PC-3 (cell line): ENCODE data around the gene FOXK2. TPM values are rescaled to one million over a fixed set of nuclear protein-coding genes. Genes with fewer than 3 reads are reported as not detected.

Experiments used
- ATAC-seq: fragments of 200-7000 bp; cut with Tn5 transposase; 2 replicates; pipeline ENCODE4 v1.9.1; 2020; ENCODE audit warnings: mild to moderate bottlenecking, moderate library complexity
- BruUV-seq: library from RNA; stranded (reverse); fragments of 400-500 nt; replicated peaks from 2 replicates; lab custom pipeline; 2021; lab: Mats Ljungman, UMichigan
- CTCF ChIA-PET: fragments of 300-600 bp; sonication (Branson Sonifier 250); formaldehyde crosslinking; loops from one replicate; lab custom pipeline; 2022; ENCODE audit warnings: antibody characterized with exemption; lab: Charles Lee
- POLR2A ChIA-PET: fragments of 300-600 bp; sonication (Branson Sonifier 250); formaldehyde crosslinking; loops from one replicate; lab custom pipeline; 2022; ENCODE audit warnings: antibody characterized with exemption; ENCODE audit not compliant: unreplicated experiment; lab: Charles Lee
- DNase-seq: peaks from one replicate; pipeline ENCODE4 v3.0.0-alpha.2; 2015
- H2AFZ ChIP-seq: fragments of 300-600 bp; sonication (generic); 2 replicates; pipeline ENCODE4 v1.6.0; 2016; ENCODE audit warnings: antibody characterized with exemption, low read length
- H3F3A ChIP-seq: fragments of 300-600 bp; sonication (generic); one replicate; pipeline ENCODE4 v1.6.0; 2017; ENCODE audit warnings: antibody characterized with exemption, low read length, control low read depth, mild to moderate bottlenecking; ENCODE audit not compliant: unreplicated experiment
- H3K27ac ChIP-seq: fragments of 300-600 bp; sonication (generic); 2 replicates; pipeline ENCODE4 v1.5.1; 2016; ENCODE audit warnings: mild to moderate bottlenecking, low read length
- H3K27me3 ChIP-seq: fragments of 300-600 bp; sonication (generic); 2 replicates; pipeline ENCODE4 v1.6.1; 2016; ENCODE audit warnings: low read length, mixed read lengths
- H3K36me3 ChIP-seq: fragments of 300-600 bp; sonication (generic); 2 replicates; pipeline ENCODE4 v1.6.1; 2016; ENCODE audit warnings: low read depth, mixed run types, low read length, mixed read lengths
- H3K4me1 ChIP-seq: fragments of 300-600 bp; sonication (generic); 2 replicates; pipeline ENCODE4 v1.5.1; 2016; ENCODE audit warnings: low read length; ENCODE audit not compliant: insufficient read depth
- H3K4me2 ChIP-seq: fragments of 300-600 bp; sonication (generic); 2 replicates; pipeline ENCODE4 v1.6.0; 2016; ENCODE audit warnings: low read length
- H3K4me3 ChIP-seq: fragments of 300-600 bp; sonication (generic); 2 replicates; pipeline ENCODE4 v1.5.1; 2016; ENCODE audit warnings: mild to moderate bottlenecking, low read length, mixed read lengths
- H3K79me2 ChIP-seq: fragments of 300-600 bp; sonication (generic); 2 replicates; pipeline ENCODE4 v1.6.1; 2017; ENCODE audit warnings: low read length, mixed read lengths
- H3K9ac ChIP-seq: fragments of 300-600 bp; sonication (generic); 2 replicates; pipeline ENCODE4 v1.6.0; 2016; ENCODE audit warnings: mild to moderate bottlenecking, low read length
- H3K9me2 ChIP-seq: fragments of 300-600 bp; sonication (generic); replicated peaks from 2 replicates; pipeline ENCODE4 v1.6.1; 2016; ENCODE audit warnings: mixed run types, low read length, mixed read lengths
- H3K9me3 ChIP-seq: fragments of 300-600 bp; sonication (generic); 2 replicates; pipeline ENCODE4 v1.6.1; 2016; ENCODE audit warnings: low read length, mixed read lengths
- H4K20me1 ChIP-seq: fragments of 300-600 bp; sonication (generic); 2 replicates; pipeline ENCODE4 v1.6.1; 2016; ENCODE audit warnings: low read length, mixed read lengths
- CTCF ChIP-seq: fragments of 300-600 bp; sonication (generic); conservative IDR thresholded peaks from 2 replicates; pipeline ENCODE4 v1.5.1; 2017; ENCODE audit warnings: antibody characterized with exemption, low read depth, mild to moderate bottlenecking, low read length
- EZH2 ChIP-seq: fragments of 300-600 bp; sonication (generic); IDR thresholded peaks from one replicate; pipeline ENCODE4 v1.6.1; 2017; ENCODE audit warnings: antibody characterized with exemption, mild to moderate bottlenecking, low read length; ENCODE audit not compliant: unreplicated experiment
- EZH2phosphoT487 ChIP-seq: fragments of 300-600 bp; sonication (generic); IDR thresholded peaks from 2 replicates; pipeline ENCODE4 v1.6.1; 2018; ENCODE audit warnings: mild to moderate bottlenecking, antibody characterized with exemption, low read length, borderline replicate concordance
- intact Hi-C: fragments of 100-400 bp; cut with micrococcal nuclease; formaldehyde crosslinking; loops from 2 replicates; pipeline ENCODE4 v1.9.0; 2023
- total RNA-seq: library from RNA; depleted of rRNA; stranded (reverse); fragments of >200 nt; gene quantifications from 2 replicates; pipeline ENCODE4 v1.2.3, GENCODE V29; 2014

Gene FOXK2
- total RNA-seq, 1 experiment from 2014 or later, result 60.5 TPM

DNA sequence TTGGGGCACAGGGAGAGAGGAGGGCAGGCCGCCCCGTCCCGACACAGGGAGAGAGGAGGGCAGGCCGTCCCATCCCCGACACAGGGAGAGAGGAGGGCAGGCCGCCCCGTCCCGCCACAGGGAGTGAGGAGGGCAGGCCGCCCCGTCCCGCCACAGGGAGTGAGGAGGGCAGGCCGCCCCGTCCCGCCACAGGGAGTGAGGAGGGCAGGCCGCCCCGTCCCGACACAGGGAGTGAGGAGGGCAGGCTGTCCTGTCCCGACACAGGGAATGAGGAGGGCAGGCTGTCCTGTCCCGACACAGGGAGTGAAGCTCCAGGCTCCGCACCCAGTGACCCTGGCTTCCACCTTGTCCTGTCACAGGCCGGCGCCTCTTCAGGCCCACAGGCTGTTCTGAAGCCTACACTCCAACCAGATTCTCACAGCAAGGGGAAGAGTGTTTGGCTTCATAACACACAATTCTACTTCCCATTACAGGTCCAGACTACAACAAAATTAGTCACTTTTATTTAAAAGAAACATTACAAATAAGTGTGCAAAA, 94.6 kb downstream of the FOXK2 start:
- no peaks in the 10 kb centered on the region for H3K9me3 ChIP-seq
- DNase-seq, result no peak
- H3K27me3 ChIP-seq, result no peaks in the 10 kb centered on the region
- ATAC-seq, result no peak
- no peaks in the 10 kb centered on the region for H3K9me2 ChIP-seq
- H3F3A ChIP-seq, result peaks cover 5% of the 10 kb centered on the region
- no peak overlapping the region for H3K9ac ChIP-seq
- TF ChIP-seq EZH2, result no peak
- no peak for TF ChIP-seq EZH2phosphoT487
- no peak for TF ChIP-seq CTCF
- BruUV-seq, result no TSS peak
- ChIA-PET POLR2A (no interaction called here), CTCF (interaction anchor here (0.6 kb wide), 1 partner anchor 92 kb away, joined by 3 read pairs; no protein-coding TSS in a partner anchor)
- H3K36me3 ChIP-seq, result peaks cover 41% of the 10 kb centered on the region
- H2AFZ ChIP-seq, result no peak overlapping the region
- H3K27ac ChIP-seq, result no peak overlapping the region
- H4K20me1 ChIP-seq, result no peaks in the 10 kb centered on the region
- intact Hi-C loops, result no loop called here
- no peaks in the 10 kb centered on the region for H3K4me1 ChIP-seq
- H3K4me2 ChIP-seq, result no peak overlapping the region
- no peak overlapping the region for H3K4me3 ChIP-seq
- no peaks in the 10 kb centered on the region for H3K79me2 ChIP-seq

DNA sequence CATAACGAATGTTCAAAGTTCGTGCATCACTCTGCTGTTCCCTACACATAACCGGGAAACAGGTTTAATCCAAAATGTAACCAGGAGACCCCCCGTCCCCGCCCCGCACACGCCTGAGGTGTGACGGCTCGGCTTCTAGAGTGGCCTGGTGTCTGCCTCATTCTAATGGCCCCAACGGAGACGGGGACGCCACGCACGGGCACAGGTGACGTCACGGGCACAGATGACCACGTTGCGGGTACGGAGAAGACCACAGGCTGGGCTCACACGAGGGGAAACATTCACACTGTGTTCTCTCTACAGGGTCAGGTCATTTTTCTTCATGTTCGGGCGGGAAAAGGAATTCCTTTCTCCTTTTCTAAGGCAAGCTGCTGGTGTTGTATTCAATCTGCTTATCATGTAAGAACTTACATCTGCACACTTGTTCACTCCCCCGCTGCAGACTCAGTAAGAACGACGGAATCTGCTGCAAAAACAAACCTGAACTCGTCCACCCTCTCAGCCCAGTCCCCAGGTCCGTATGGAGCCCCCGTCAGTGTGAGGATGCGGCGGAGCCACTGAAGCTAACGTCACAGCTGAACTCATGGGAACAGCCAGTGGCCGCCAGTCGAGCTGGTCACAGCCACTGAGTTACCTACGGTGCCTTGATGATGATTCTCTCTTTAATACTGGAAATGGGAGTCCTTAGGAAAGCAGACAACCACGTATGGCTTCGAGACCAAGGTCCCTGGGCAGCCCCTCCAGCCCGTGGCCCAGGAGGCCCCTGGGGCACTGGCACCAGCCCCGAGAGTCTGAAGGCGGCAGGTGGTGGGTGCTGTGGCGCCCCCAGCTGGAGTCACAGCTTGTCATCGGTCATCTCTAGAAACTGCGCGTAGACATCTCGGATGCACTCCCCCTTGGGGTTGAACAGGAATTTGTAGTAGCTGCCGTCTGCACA, 95.8 kb downstream of the FOXK2 start:
- no peaks in the 10 kb centered on the region for H3K9me3 ChIP-seq
- TF ChIP-seq EZH2phosphoT487 (no peak), EZH2 (no peak), CTCF (peak; percentile 44; the same call in 1 of the 2 replicates)
- H3K27ac ChIP-seq, result no peak overlapping the region
- no peak for ATAC-seq
- H2AFZ ChIP-seq, result no peak overlapping the region
- CTCF ChIA-PET, result no interaction called here
- peaks cover 46% of the 10 kb centered on the region for H3K36me3 ChIP-seq
- intact Hi-C loops, result no loop called here
- no peaks in the 10 kb centered on the region for H4K20me1 ChIP-seq
- H3K27me3 ChIP-seq, result no peaks in the 10 kb centered on the region
- H3K4me3 ChIP-seq, result no peak overlapping the region
- H3K4me2 ChIP-seq, result no peak overlapping the region
- H3K9me2 ChIP-seq, result no peaks in the 10 kb centered on the region
- H3F3A ChIP-seq, result no peaks in the 10 kb centered on the region
- BruUV-seq, result TSS peak; percentile 49
- POLR2A ChIA-PET, result no interaction called here
- no peaks in the 10 kb centered on the region for H3K4me1 ChIP-seq
- H3K9ac ChIP-seq, result no peak overlapping the region
- 0 out of 2 replicates have a peak, but pooled peaks cover 3% of the 10 kb centered on the region for H3K79me2 ChIP-seq
- no peak for DNase-seq
